H9 (cell line): Measurements from ENCODE around the gene OSBP. TPM values are rescaled to one million over a fixed set of nuclear protein-coding genes. Genes with fewer than 3 reads are reported as not detected.

Experiments used
- DNase-seq: peaks from one replicate; pipeline ENCODE4 v3.0.0-alpha.2; 2017
- H2AFZ ChIP-seq: one replicate; pipeline ENCODE4 v1.6.1; 2013; ENCODE audit warnings: mild to moderate bottlenecking, low read length, control low read depth, moderate library complexity
- H2AK5ac ChIP-seq: 2 replicates; pipeline ENCODE4 v1.6.1; 2013; ENCODE audit warnings: low read length, control low read depth, mixed read lengths; ENCODE audit not compliant: insufficient read length
- H2BK120ac ChIP-seq: one replicate; pipeline ENCODE4 v1.6.1; 2013; ENCODE audit warnings: low read depth, mild to moderate bottlenecking, low read length, control low read depth, inconsistent platforms; ENCODE audit not compliant: poor library complexity, severe bottlenecking
- H2BK12ac ChIP-seq: 2 replicates; pipeline ENCODE4 v1.6.1; 2013; ENCODE audit warnings: low read length, control low read depth, mixed read lengths, low read depth; ENCODE audit not compliant: insufficient read length
- H2BK15ac ChIP-seq: 2 replicates; pipeline ENCODE4 v1.6.1; 2013; ENCODE audit warnings: low read depth, low read length, control low read depth
- H2BK20ac ChIP-seq: one replicate; pipeline ENCODE4 v1.6.1; 2013; ENCODE audit warnings: low read depth, mild to moderate bottlenecking, low read length, control low read depth, inconsistent platforms; ENCODE audit not compliant: poor library complexity, severe bottlenecking
- H2BK5ac ChIP-seq: 2 replicates; pipeline ENCODE4 v1.6.1; 2013; ENCODE audit warnings: low read length, control low read depth, mixed read lengths; ENCODE audit not compliant: insufficient read length
- H3K14ac ChIP-seq: 2 replicates; pipeline ENCODE4 v1.6.1; 2013; ENCODE audit warnings: low read length, control low read depth; ENCODE audit not compliant: insufficient read depth
- H3K18ac ChIP-seq: 2 replicates; pipeline ENCODE4 v1.6.1; 2013; ENCODE audit warnings: low read depth, mild to moderate bottlenecking, mixed read lengths, low read length, control low read depth; ENCODE audit not compliant: insufficient read length
- H3K23ac ChIP-seq: 2 replicates; pipeline ENCODE4 v1.6.1; 2013; ENCODE audit warnings: low read length, control low read depth, mixed read lengths, low read depth; ENCODE audit not compliant: insufficient read length
- H3K23me2 ChIP-seq: 2 replicates; pipeline ENCODE4 v1.6.1; 2013; ENCODE audit warnings: low read depth, mild to moderate bottlenecking, mixed read lengths, low read length, control low read depth; ENCODE audit not compliant: insufficient read length, poor library complexity, severe bottlenecking
- H3K27ac ChIP-seq: 2 replicates; pipeline ENCODE4 v1.5.1; 2013; ENCODE audit warnings: low read length, control low read depth, mixed read lengths, low read depth; ENCODE audit not compliant: insufficient read length
- H3K27me3 ChIP-seq: 2 replicates; pipeline ENCODE4 v1.6.1; 2013; ENCODE audit warnings: low read length, control low read depth, inconsistent platforms; ENCODE audit not compliant: insufficient read depth
- H3K4ac ChIP-seq: 2 replicates; pipeline ENCODE4 v1.6.1; 2013; ENCODE audit warnings: low read depth, mild to moderate bottlenecking, control low read depth, inconsistent platforms, low read length, moderate library complexity
- H3K4me1 ChIP-seq: 2 replicates; pipeline ENCODE4 v1.6.1; 2013; ENCODE audit warnings: low read length, control low read depth, inconsistent platforms; ENCODE audit not compliant: insufficient read depth
- H3K4me2 ChIP-seq: 2 replicates; pipeline ENCODE4 v1.6.1; 2013; ENCODE audit warnings: low read length, control low read depth, mixed read lengths; ENCODE audit not compliant: insufficient read length, insufficient read depth
- H3K56ac ChIP-seq: 2 replicates; pipeline ENCODE4 v1.6.1; 2013; ENCODE audit warnings: low read depth, mild to moderate bottlenecking, mixed read lengths, low read length, control low read depth; ENCODE audit not compliant: insufficient read length
- H3K79me1 ChIP-seq: 2 replicates; pipeline ENCODE4 v1.6.1; 2013; ENCODE audit warnings: low read depth, mild to moderate bottlenecking, moderate library complexity, low read length, control low read depth, inconsistent platforms; ENCODE audit not compliant: insufficient read depth, poor library complexity, severe bottlenecking
- H3K79me2 ChIP-seq: 2 replicates; pipeline ENCODE4 v1.6.1; 2013; ENCODE audit warnings: low read length, control low read depth, inconsistent platforms; ENCODE audit not compliant: insufficient read depth
- H3K9ac ChIP-seq: 2 replicates; pipeline ENCODE4 v1.6.1; 2013; ENCODE audit warnings: low read length, control low read depth, mixed read lengths; ENCODE audit not compliant: insufficient read length; ENCODE audit errors: extremely low read depth
- H3K9me3 ChIP-seq: one replicate; pipeline ENCODE4 v1.6.1; 2013; ENCODE audit warnings: low read depth, low read length, inconsistent platforms; ENCODE audit not compliant: control insufficient read depth
- H3T11ph ChIP-seq: one replicate; pipeline ENCODE4 v1.6.1; 2013; ENCODE audit warnings: mild to moderate bottlenecking, low read length, control low read depth, inconsistent platforms
- H4K20me1 ChIP-seq: one replicate; pipeline ENCODE4 v1.6.1; 2013; ENCODE audit not compliant: control insufficient read depth, insufficient read length, insufficient read depth
- H4K5ac ChIP-seq: 2 replicates; pipeline ENCODE4 v1.6.1; 2013; ENCODE audit warnings: low read depth, mild to moderate bottlenecking, mixed read lengths, low read length, control low read depth; ENCODE audit not compliant: insufficient read length
- H4K8ac ChIP-seq: replicated peaks from 2 replicates; pipeline ENCODE4 v1.6.1; 2013; ENCODE audit warnings: low read length, control low read depth, mixed read lengths, low read depth; ENCODE audit not compliant: insufficient read length
- H4K91ac ChIP-seq: 2 replicates; pipeline ENCODE4 v1.6.1; 2013; ENCODE audit warnings: low read depth, mild to moderate bottlenecking, moderate library complexity, mixed read lengths, low read length, control low read depth; ENCODE audit not compliant: insufficient read length
- H3K27ac Mint-ChIP-seq, 3 experiments: 2 replicates in 2 of 3; 3 replicates in 1 of 3; pipeline ENCODE4 v1.8.0; 2020 to 2021; ENCODE audit warnings: mixed read lengths in 3 of 3, mild to moderate bottlenecking in 1 of 3, moderate library complexity in 1 of 3
- H3K27me3 Mint-ChIP-seq: 2 replicates; pipeline ENCODE4 v1.8.0; 2021; ENCODE audit warnings: low read depth, mild to moderate bottlenecking, moderate library complexity, mixed read lengths
- H3K36me3 Mint-ChIP-seq, 3 experiments: 2 replicates in 2 of 3; 3 replicates in 1 of 3; pipeline ENCODE4 v1.8.0; 2020 to 2021; ENCODE audit warnings: low read depth in 3 of 3, mixed read lengths in 3 of 3; ENCODE audit not compliant: insufficient read depth in 1 of 3
- H3K4me1 Mint-ChIP-seq, 2 experiments: 2 replicates each; pipeline ENCODE4 v1.8.0; 2020; ENCODE audit warnings: mixed read lengths in 2 of 2
- H3K4me3 Mint-ChIP-seq, 2 experiments: 2 replicates in 1 of 2; 3 replicates in 1 of 2; pipeline ENCODE4 v1.8.0; 2020 to 2021; ENCODE audit warnings: mild to moderate bottlenecking in 2 of 2, mixed read lengths in 2 of 2, moderate library complexity in 1 of 2
- H3K9me3 Mint-ChIP-seq, 2 experiments: 2 replicates in 1 of 2; 3 replicates in 1 of 2; pipeline ENCODE4 v1.8.0; 2020; ENCODE audit warnings: mild to moderate bottlenecking in 2 of 2, mixed read lengths in 2 of 2, moderate library complexity in 1 of 2
- WGBS: extraction: QIAGEN DNeasy Blood & Tissue Kit; methylation state at CpG from one replicate; pipeline ENCODE4 v1.1.7; 2013; ENCODE audit warnings: missing lambda C conversion rate, low lambda C conversion rate, mixed read lengths; ENCODE audit not compliant: insufficient read length; ENCODE audit errors: extremely low coverage; 5-methylcytosine and 5-hydroxymethylcytosine counted together
- total RNA-seq: library from RNA; stranded (reverse); gene quantifications from 2 replicates; pipeline ENCODE4 v1.2.1, GENCODE V29; 2021
- TF ChIP-seq, protein P1 (sequence below): fragments of 200-600 bp; sonication (generic); conservative IDR thresholded peaks from 3 replicates; pipeline ENCODE4 v1.8.0; 2021; ENCODE audit warnings: antibody characterized with exemption, mild to moderate bottlenecking

Gene OSBP
- total RNA-seq, 1 experiment from 2014 or later = 48.5 TPM

DNA sequence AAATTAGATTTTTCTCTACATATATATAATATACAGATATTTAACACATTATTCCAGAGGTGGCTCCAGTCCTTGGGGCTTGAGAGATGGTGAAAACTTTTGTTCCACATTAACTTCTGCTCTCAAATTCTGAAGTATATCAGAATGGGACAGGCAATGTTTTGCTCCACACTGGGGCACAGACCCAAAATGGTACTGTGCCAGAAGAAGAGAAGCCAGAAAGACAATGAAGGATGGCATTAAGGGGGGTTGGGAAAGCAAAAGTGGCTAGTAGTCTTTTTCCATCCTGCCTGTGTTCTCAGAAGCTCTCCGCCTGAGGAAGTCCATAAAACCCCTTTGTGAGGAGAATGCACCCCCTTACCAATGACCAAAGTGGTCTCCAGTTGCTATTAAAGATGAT, 40.1 kb downstream of the OSBP start:
- Histone ChIP-seq H3K4ac (no peak overlapping the region), H3K4me1 (no peaks in the 10 kb centered on the region), H3K23ac (no peak overlapping the region), H4K20me1 (no peaks in the 10 kb centered on the region), H4K91ac (no peak overlapping the region), H2BK12ac (no peak overlapping the region), H3K9ac (no peak overlapping the region), H4K8ac (no peak overlapping the region), H3K79me2 (no peaks in the 10 kb centered on the region), H2BK120ac (no peak overlapping the region), H3K27me3 (no peaks in the 10 kb centered on the region), H2BK20ac (no peak overlapping the region), H3K14ac (no peak overlapping the region), H2BK5ac (no peak overlapping the region), H3T11ph (no peak overlapping the region), H3K79me1 (no peaks in the 10 kb centered on the region), H2BK15ac (no peak overlapping the region), H3K18ac (no peak overlapping the region), H3K23me2 (no peaks in the 10 kb centered on the region), H4K5ac (no peak overlapping the region), H3K56ac (no peak overlapping the region), H2AFZ (no peak overlapping the region), H3K4me2 (no peak overlapping the region), H2AK5ac (no peak overlapping the region), H3K27ac (no peak overlapping the region), H3K9me3 (no peaks in the 10 kb centered on the region)
- Mint-ChIP-seq H3K4me3 (no peak overlapping the region), H3K36me3 (peaks cover 29 to 57% (median 56%) of the 10 kb centered on the region in 3 experiments), H3K4me1 (no peaks in the 10 kb centered on the region), H3K9me3 (no peaks in the 10 kb centered on the region), H3K27ac (no peak overlapping the region), H3K27me3 (no peaks in the 10 kb centered on the region)
- no CpG with 5 or more reads among the region's 1 CpG for WGBS
- DNase-seq = no peak
- TF ChIP-seq, protein P1, sequence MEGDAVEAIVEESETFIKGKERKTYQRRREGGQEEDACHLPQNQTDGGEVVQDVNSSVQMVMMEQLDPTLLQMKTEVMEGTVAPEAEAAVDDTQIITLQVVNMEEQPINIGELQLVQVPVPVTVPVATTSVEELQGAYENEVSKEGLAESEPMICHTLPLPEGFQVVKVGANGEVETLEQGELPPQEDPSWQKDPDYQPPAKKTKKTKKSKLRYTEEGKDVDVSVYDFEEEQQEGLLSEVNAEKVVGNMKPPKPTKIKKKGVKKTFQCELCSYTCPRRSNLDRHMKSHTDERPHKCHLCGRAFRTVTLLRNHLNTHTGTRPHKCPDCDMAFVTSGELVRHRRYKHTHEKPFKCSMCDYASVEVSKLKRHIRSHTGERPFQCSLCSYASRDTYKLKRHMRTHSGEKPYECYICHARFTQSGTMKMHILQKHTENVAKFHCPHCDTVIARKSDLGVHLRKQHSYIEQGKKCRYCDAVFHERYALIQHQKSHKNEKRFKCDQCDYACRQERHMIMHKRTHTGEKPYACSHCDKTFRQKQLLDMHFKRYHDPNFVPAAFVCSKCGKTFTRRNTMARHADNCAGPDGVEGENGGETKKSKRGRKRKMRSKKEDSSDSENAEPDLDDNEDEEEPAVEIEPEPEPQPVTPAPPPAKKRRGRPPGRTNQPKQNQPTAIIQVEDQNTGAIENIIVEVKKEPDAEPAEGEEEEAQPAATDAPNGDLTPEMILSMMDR = no peak
